ENCODE measurements around the gene ACADS. TPM values are rescaled to one million over a fixed set of nuclear protein-coding genes. Genes with fewer than 3 reads are reported as not detected.

ACADS gene
- total RNA-seq, 4 donors from 2014 or later = 166 to 224 (median 200) TPM

- in situ Hi-C loops (cut with MboI; ENCODE audit: low sequenced_read_pairs in 4 of 4) (no loop called here), intact Hi-C loops (cut with DNase I; ENCODE audit: low total_unique reads) (loop anchor here (2.0 to 5.0 kb wide), 5 partner anchors 23 to 217 kb away; partner anchors contain the start of genes ACADS, SPPL3 and UNC119B)
- DNase-seq (no peak), ATAC-seq (no peak)
- peak overlapping the region; percentile 86 to 93 (median 90) for H3K27ac ChIP-seq
- H3K4me1 ChIP-seq = peaks cover 45 to 55% of the 10 kb centered on the region in 2 donors
- H3K36me3 ChIP-seq = no peaks in the 10 kb centered on the region
- no peaks in the 10 kb centered on the region for H3K27me3 ChIP-seq
- no peak for TF ChIP-seq CTCF (IDR thresholded peaks at IDR 0.05 in 4 of 5, conservative IDR thresholded peaks at IDR 0.05 in 1 of 5)
- no peak for TF ChIP-seq POLR2A (IDR thresholded peaks at IDR 0.05)
- H3K4me3 ChIP-seq = peak overlapping the region; percentile 61 to 90 (median 76)
- no peaks in the 10 kb centered on the region for H3K9me3 ChIP-seq
These were observed 37.9 kb upstream of the ACADS start for GRCh38 chr12:120687578-120688289.

- H3K27ac ChIP-seq = peak overlapping the region; percentile 86 to 93 (median 90)
- no peak for DNase-seq
These were observed 37.0 kb upstream of the ACADS start for GRCh38 chr12:120688527-120689071.

GRCh38 chr12:120689397-120690082 lies 36.1 kb upstream of the ACADS start:
- H3K9me3 ChIP-seq = no peaks in the 10 kb centered on the region
- in situ Hi-C loops (cut with MboI; ENCODE audit: low sequenced_read_pairs in 4 of 4) = no loop called here
- ATAC-seq = no peak
- H3K27me3 ChIP-seq = no peaks in the 10 kb centered on the region
- peak overlapping the region; percentile 86 to 93 (median 90) for H3K27ac ChIP-seq
- H3K4me1 ChIP-seq = peaks cover 58 to 61% of the 10 kb centered on the region in 2 donors
- no peak for DNase-seq
- intact Hi-C loops (cut with DNase I; ENCODE audit: low total_unique reads) = loop anchor here (5.0 kb wide), 1 partner anchor 73 kb away; no protein-coding TSS in a partner anchor
- peaks cover 0 to 9% of the 10 kb centered on the region in 2 donors for H3K36me3 ChIP-seq
- H3K4me3 ChIP-seq = peak overlapping the region; percentile 61 to 90 (median 76)
- TF ChIP-seq POLR2A (IDR thresholded peaks at IDR 0.05) = no peak

More at GRCh38 chr12:120688527-120689071, 37.0 kb upstream of the ACADS start:
- in situ Hi-C loops (cut with MboI; ENCODE audit: low sequenced_read_pairs in 4 of 4) (no loop called here), intact Hi-C loops (cut with DNase I; ENCODE audit: low total_unique reads) (loop anchor here (5.0 kb wide), 1 partner anchor 74 kb away; no protein-coding TSS in a partner anchor)
- H3K9me3 ChIP-seq = no peaks in the 10 kb centered on the region
- no peaks in the 10 kb centered on the region for H3K27me3 ChIP-seq
- ATAC-seq = no peak
- peak overlapping the region; percentile 61 to 90 (median 76) for H3K4me3 ChIP-seq
- no peaks in the 10 kb centered on the region for H3K36me3 ChIP-seq
- peaks cover 53 to 61% of the 10 kb centered on the region in 2 donors for H3K4me1 ChIP-seq
- no peak for TF ChIP-seq POLR2A (IDR thresholded peaks at IDR 0.05)
- TF ChIP-seq CTCF (IDR thresholded peaks at IDR 0.05 in 4 of 5, conservative IDR thresholded peaks at IDR 0.05 in 1 of 5) = no peak

- no peaks in the 10 kb centered on the region for H3K9me3 ChIP-seq
- peaks cover 0 to 14% of the 10 kb centered on the region in 2 donors for H3K36me3 ChIP-seq
- H3K27me3 ChIP-seq = no peaks in the 10 kb centered on the region
- peaks cover 61 to 62% of the 10 kb centered on the region in 2 donors for H3K4me1 ChIP-seq
- no peak overlapping the region for H3K4me3 ChIP-seq
- no peak for TF ChIP-seq CTCF (IDR thresholded peaks at IDR 0.05 in 4 of 5, conservative IDR thresholded peaks at IDR 0.05 in 1 of 5)
- TF ChIP-seq POLR2A (IDR thresholded peaks at IDR 0.05) = no peak
- intact Hi-C loops (cut with DNase I; ENCODE audit: low total_unique reads) (no loop called here), in situ Hi-C loops (cut with MboI; ENCODE audit: low sequenced_read_pairs in 4 of 4) (no loop called here)
- ATAC-seq (no peak), DNase-seq (no peak)
- H3K27ac ChIP-seq = peak overlapping the region; percentile 86 to 93 (median 90)
These were observed 35.6 kb upstream of the ACADS start for GRCh38 chr12:120690083-120690450.

- Histone ChIP-seq H3K27ac (peak overlapping the region; percentile 86 to 93 (median 90)), H3K9me3 (no peaks in the 10 kb centered on the region), H3K27me3 (no peaks in the 10 kb centered on the region), H3K36me3 (peaks cover 0 to 23% of the 10 kb centered on the region in 2 donors), H3K4me1 (peaks cover 58 to 62% of the 10 kb centered on the region in 2 donors), H3K4me3 (no peak overlapping the region)
- intact Hi-C loops (cut with DNase I; ENCODE audit: low total_unique reads) = no loop called here
- TF ChIP-seq CTCF (IDR thresholded peaks at IDR 0.05 in 4 of 5, conservative IDR thresholded peaks at IDR 0.05 in 1 of 5) (no peak), POLR2A (IDR thresholded peaks at IDR 0.05) (no peak)
- DNase-seq (no peak), ATAC-seq (no peak)
- in situ Hi-C loops (cut with MboI; ENCODE audit: low sequenced_read_pairs in 4 of 4) = no loop called here
These were observed 34.6 kb upstream of the ACADS start for GRCh38 chr12:120690978-120691377.

Data from gastrocnemius medialis (tissue), 4 donors.